Mammary epithelial cell (primary cell): Measurements from ENCODE around the gene SLC38A6.

Experiments
- EZH2 ChIP-seq: IDR thresholded peaks from 2 replicates; pipeline ENCODE4 v1.6.1; 2012; ENCODE audit warnings: low read length, inconsistent platforms, borderline replicate concordance
- TF ChIP-seq, protein P1 (sequence below), 2 donors: IDR thresholded peaks in 1 of 2; conservative IDR thresholded peaks in 1 of 2; 2 replicates each; pipeline ENCODE4 v1.5.1; 2011 to 2012; ENCODE audit warnings: inconsistent platforms in 2 of 2, low read length in 2 of 2, mild to moderate bottlenecking in 2 of 2, control low read depth in 1 of 2, low read depth in 1 of 2; ENCODE audit not compliant: insufficient read depth in 1 of 2; ENCODE audit errors: extremely low read depth in 1 of 2

DNA sequence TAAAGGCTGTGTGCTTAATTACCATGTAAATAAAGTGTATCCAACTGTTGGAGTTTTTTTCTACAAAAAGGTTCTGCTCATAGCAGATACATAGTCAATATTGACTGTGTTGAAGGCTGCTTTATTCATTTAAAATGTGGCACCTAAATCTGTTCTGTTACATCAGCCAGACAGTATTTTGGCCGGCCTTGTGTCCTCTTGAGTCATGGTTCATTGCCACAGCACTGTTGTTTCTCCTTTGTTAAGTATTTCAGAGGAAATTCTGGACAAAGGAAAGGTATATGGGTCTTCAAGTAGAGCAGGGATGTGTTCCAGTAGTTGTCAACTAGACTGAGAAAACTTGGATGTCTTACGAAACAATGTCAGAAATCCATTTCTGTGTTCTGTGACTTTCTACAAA, 95.5 kb downstream of the SLC38A6 start:
- TF ChIP-seq, protein P1, sequence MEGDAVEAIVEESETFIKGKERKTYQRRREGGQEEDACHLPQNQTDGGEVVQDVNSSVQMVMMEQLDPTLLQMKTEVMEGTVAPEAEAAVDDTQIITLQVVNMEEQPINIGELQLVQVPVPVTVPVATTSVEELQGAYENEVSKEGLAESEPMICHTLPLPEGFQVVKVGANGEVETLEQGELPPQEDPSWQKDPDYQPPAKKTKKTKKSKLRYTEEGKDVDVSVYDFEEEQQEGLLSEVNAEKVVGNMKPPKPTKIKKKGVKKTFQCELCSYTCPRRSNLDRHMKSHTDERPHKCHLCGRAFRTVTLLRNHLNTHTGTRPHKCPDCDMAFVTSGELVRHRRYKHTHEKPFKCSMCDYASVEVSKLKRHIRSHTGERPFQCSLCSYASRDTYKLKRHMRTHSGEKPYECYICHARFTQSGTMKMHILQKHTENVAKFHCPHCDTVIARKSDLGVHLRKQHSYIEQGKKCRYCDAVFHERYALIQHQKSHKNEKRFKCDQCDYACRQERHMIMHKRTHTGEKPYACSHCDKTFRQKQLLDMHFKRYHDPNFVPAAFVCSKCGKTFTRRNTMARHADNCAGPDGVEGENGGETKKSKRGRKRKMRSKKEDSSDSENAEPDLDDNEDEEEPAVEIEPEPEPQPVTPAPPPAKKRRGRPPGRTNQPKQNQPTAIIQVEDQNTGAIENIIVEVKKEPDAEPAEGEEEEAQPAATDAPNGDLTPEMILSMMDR (conservative IDR thresholded peaks at IDR 0.05 in 1 of 2, IDR thresholded peaks at IDR 0.05 in 1 of 2; ENCODE audit: extremely low read depth in 1 of 2, insufficient read depth in 1 of 2, low read depth in 1 of 2, low read length in 2 of 2), result no peak
- no peak for TF ChIP-seq EZH2
